Measurements from ENCODE around the gene TNKS2. TPM values are rescaled to one million over a fixed set of nuclear protein-coding genes. Genes with fewer than 3 reads are reported as not detected.

Gene TNKS2
- total RNA-seq, 1 donor, result 61.5 TPM

- Histone ChIP-seq H3K79me2 (ENCODE audit: insufficient read depth, low read length) (no peaks in the 10 kb centered on the region), H3K27me3 (ENCODE audit: insufficient read depth, low read length) (no peaks in the 10 kb centered on the region), H4K20me1 (ENCODE audit: insufficient read depth, low read length) (no peaks in the 10 kb centered on the region), H3K4me3 (ENCODE audit: insufficient read depth, low read length) (no peak overlapping the region), H3K27ac (ENCODE audit: low read depth, low read length) (no peak overlapping the region), H3K4me2 (ENCODE audit: insufficient read depth, low read length) (no peak overlapping the region), H3K4me1 (ENCODE audit: insufficient read depth, low read length) (no peaks in the 10 kb centered on the region), H3K36me3 (ENCODE audit: insufficient read depth, low read length) (no peaks in the 10 kb centered on the region), H2AFZ (ENCODE audit: low read length) (no peak overlapping the region), H3K9me3 (ENCODE audit: low read depth, low read length) (no peaks in the 10 kb centered on the region)
- no peak for DNase-seq (ENCODE audit: insufficient read length, low spot score, missing footprints)
- no peak for TF ChIP-seq CTCF (IDR thresholded peaks at IDR 0.05; ENCODE audit: extremely low read depth, low read depth, low read length)
These were observed 30.1 kb upstream of the TNKS2 start for GRCh38 chr10:91768123-91768522.

- H3K79me2 ChIP-seq (ENCODE audit: insufficient read depth, low read length), result no peaks in the 10 kb centered on the region
- no peak overlapping the region for H3K27ac ChIP-seq (ENCODE audit: low read depth, low read length)
- no peak overlapping the region for H2AFZ ChIP-seq (ENCODE audit: low read length)
- no peaks in the 10 kb centered on the region for H4K20me1 ChIP-seq (ENCODE audit: insufficient read depth, low read length)
- H3K27me3 ChIP-seq (ENCODE audit: insufficient read depth, low read length), result peaks cover 10% of the 10 kb centered on the region
- H3K4me1 ChIP-seq (ENCODE audit: insufficient read depth, low read length), result no peaks in the 10 kb centered on the region
- H3K4me3 ChIP-seq (ENCODE audit: insufficient read depth, low read length), result no peak overlapping the region
- H3K4me2 ChIP-seq (ENCODE audit: insufficient read depth, low read length), result no peak overlapping the region
- TF ChIP-seq CTCF (IDR thresholded peaks at IDR 0.05; ENCODE audit: extremely low read depth, low read depth, low read length), result no peak
- no peak for DNase-seq (ENCODE audit: insufficient read length, low spot score, missing footprints)
- H3K9me3 ChIP-seq (ENCODE audit: low read depth, low read length), result no peaks in the 10 kb centered on the region
- no peaks in the 10 kb centered on the region for H3K36me3 ChIP-seq (ENCODE audit: insufficient read depth, low read length)
These were observed 26.3 kb upstream of the TNKS2 start for GRCh38 chr10:91771907-91772306.

- Histone ChIP-seq H3K4me1 (ENCODE audit: insufficient read depth, low read length) (no peaks in the 10 kb centered on the region), H3K27ac (ENCODE audit: low read depth, low read length) (no peak overlapping the region), H2AFZ (ENCODE audit: low read length) (no peak overlapping the region), H3K27me3 (ENCODE audit: insufficient read depth, low read length) (peaks cover 10% of the 10 kb centered on the region), H3K4me2 (ENCODE audit: insufficient read depth, low read length) (no peak overlapping the region), H3K4me3 (ENCODE audit: insufficient read depth, low read length) (no peak overlapping the region), H4K20me1 (ENCODE audit: insufficient read depth, low read length) (no peaks in the 10 kb centered on the region), H3K36me3 (ENCODE audit: insufficient read depth, low read length) (no peaks in the 10 kb centered on the region), H3K9me3 (ENCODE audit: low read depth, low read length) (no peaks in the 10 kb centered on the region), H3K79me2 (ENCODE audit: insufficient read depth, low read length) (no peaks in the 10 kb centered on the region)
- TF ChIP-seq CTCF (IDR thresholded peaks at IDR 0.05; ENCODE audit: extremely low read depth, low read depth, low read length), result no peak
- DNase-seq (ENCODE audit: insufficient read length, low spot score, missing footprints), result no peak
These were observed 25.8 kb upstream of the TNKS2 start for GRCh38 chr10:91772461-91772860.

GRCh38 chr10:91772869-91773268, 25.4 kb upstream of the TNKS2 start:
- DNase-seq (ENCODE audit: insufficient read length, low spot score, missing footprints), result no peak
- no peak overlapping the region for H3K4me2 ChIP-seq (ENCODE audit: insufficient read depth, low read length)
- H3K79me2 ChIP-seq (ENCODE audit: insufficient read depth, low read length), result no peaks in the 10 kb centered on the region
- H3K4me1 ChIP-seq (ENCODE audit: insufficient read depth, low read length), result no peaks in the 10 kb centered on the region
- H3K27me3 ChIP-seq (ENCODE audit: insufficient read depth, low read length), result peaks cover 10% of the 10 kb centered on the region
- no peak overlapping the region for H2AFZ ChIP-seq (ENCODE audit: low read length)
- H3K9me3 ChIP-seq (ENCODE audit: low read depth, low read length), result no peaks in the 10 kb centered on the region
- no peaks in the 10 kb centered on the region for H3K36me3 ChIP-seq (ENCODE audit: insufficient read depth, low read length)
- no peaks in the 10 kb centered on the region for H4K20me1 ChIP-seq (ENCODE audit: insufficient read depth, low read length)
- TF ChIP-seq CTCF (IDR thresholded peaks at IDR 0.05; ENCODE audit: extremely low read depth, low read depth, low read length), result no peak
- no peak overlapping the region for H3K4me3 ChIP-seq (ENCODE audit: insufficient read depth, low read length)
- H3K27ac ChIP-seq (ENCODE audit: low read depth, low read length), result no peak overlapping the region
